Measurements from ENCODE around the gene NGFR.

- TF ChIP-seq, protein P1, sequence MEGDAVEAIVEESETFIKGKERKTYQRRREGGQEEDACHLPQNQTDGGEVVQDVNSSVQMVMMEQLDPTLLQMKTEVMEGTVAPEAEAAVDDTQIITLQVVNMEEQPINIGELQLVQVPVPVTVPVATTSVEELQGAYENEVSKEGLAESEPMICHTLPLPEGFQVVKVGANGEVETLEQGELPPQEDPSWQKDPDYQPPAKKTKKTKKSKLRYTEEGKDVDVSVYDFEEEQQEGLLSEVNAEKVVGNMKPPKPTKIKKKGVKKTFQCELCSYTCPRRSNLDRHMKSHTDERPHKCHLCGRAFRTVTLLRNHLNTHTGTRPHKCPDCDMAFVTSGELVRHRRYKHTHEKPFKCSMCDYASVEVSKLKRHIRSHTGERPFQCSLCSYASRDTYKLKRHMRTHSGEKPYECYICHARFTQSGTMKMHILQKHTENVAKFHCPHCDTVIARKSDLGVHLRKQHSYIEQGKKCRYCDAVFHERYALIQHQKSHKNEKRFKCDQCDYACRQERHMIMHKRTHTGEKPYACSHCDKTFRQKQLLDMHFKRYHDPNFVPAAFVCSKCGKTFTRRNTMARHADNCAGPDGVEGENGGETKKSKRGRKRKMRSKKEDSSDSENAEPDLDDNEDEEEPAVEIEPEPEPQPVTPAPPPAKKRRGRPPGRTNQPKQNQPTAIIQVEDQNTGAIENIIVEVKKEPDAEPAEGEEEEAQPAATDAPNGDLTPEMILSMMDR (IDR thresholded peaks at IDR 0.05): no peak
- TF ChIP-seq POLR2A (IDR thresholded peaks at IDR 0.05): no peak
These were observed 1.7 kb downstream of the NGFR start for GRCh38 chr17:49496867-49497147.

Data from lower leg skin (tissue), 3 donors.